ENCODE measurements around the gene TSC1.

The TSC1 gene

DNA sequence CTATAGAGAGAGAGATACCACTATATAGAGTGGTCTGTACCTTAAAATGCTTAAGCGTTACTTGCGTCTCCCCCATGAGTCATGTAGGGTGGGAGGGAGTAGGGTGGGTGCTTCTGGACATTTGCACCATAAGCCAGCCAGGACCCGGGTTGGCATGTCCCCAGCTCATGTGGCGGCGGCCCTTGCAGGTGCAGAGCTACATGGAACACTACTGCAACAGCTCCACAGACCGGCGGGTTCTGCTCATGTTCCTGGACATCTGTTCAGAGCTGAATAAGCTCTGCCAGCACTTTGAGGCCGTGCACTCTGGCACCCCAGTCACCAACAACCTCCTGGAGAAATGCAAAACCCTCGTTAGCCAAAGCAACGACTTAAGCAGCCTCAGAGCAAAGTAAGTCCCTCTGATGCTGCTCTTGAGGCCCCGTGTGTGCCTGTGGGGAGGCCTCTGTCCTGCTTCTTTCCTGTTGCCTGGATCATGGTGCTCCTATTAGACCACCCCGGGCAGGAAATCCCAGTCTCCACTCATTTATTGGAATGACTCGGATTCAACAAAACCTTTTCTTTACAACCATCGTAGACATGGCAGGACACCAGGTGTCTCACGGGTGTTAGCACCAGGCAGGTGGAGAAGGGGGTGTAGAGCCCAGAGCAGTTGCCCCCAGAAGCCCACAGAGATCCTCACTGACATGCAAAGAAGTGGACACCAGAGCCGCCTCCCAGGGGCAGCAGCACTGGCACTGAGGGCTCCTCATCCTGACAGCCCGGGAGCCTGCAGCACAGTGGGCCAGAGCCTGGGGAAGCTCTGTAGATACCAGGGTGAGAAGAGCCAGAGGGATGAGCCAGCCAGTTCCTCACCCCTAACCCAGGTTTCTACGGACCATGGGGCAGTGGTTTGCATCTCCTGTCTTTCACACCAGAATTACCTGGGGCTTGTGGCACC lies 57.0 kb downstream of the TSC1 start:
- no peak for DNase-seq (ENCODE audit: low spot score)

DNA sequence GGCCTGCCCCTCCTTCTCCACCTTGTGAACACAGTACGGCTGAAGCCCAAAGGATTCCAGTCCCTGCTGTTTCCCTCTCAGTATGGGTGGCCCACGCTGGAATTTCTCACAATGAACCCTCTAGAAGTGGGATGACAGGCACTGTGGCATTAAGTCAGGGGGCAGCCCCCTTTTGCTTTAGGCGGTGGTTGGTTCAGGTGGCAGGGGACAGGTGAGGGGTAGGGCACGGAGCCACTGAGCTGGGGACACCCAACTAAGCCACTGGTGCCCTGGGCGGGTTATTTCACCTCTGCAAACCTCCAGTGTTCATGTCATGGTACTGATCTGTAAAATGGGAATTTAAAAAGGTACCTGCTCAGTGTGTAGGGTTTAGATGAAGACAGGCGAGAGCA lies 58.1 kb downstream of the TSC1 start:
- no peak for DNase-seq (ENCODE audit: low spot score)

GRCh38 chr9:132885720-132886333 lies 58.6 kb downstream of the TSC1 start:
- no peak for DNase-seq (ENCODE audit: low spot score)

DNA sequence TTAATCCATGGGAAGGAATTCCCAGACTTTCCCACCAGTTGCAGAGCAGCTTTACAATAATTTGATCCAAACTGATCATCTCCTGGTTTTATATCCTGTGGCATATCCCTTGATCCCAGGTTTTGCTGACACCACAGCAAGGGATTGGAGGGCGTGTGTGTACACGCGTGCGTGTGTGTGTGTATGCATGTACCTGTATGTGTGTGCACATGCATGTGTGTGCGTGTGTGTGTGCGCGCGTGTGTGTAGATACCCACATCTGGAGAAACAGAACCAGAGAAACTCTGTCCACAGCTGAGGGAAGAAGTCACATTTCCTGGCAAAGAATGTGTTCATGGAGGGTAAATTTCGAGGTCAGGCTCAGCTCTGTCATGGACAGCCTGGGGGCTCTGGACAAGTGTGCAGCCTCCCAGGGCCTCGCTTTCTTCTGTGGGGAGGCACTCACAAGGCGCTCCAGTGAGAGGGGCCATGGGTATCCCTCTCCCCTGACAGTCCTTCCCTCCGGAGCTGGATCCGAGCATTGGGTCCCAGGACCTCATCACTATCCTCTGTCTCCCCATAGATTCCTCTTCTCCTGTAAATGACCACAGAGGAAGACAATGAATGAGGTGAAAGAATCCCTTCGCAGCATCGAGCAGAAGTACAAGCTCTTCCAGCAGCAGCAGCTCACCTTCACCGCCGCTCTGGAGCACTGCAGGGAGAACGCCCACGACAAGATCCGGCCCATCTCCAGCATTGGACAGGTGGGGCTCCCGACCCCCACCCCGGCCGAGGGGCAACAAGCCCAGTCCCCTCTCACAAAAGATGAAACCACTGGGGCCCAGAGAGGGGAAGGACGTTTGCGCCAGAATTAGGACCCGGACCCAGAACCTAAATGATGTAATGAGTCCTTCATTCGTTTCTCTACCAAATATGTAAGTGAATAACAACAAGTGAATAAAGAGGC lies 60.8 kb downstream of the TSC1 start:
- no peak for DNase-seq (ENCODE audit: low spot score)

DNA sequence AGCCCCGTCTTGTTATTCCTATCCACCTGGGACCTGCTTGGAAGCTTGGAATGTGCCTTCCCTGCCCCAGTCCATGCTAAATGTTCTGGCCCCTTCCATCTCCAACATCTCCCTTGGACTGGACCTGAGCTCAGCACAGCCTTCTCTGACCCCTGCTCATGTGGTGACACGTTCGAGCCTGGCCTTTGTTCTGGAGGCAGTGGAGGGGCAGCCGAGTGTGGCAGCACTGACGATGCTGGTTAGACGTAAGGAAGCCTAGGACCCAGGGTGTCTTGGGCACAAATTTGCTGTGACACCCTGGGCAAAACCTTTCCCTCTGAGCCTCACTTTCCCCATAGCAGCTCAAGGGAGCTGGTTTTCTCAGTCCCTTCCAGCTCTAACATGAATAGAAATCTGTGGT lies 61.8 kb downstream of the TSC1 start:
- no peak for DNase-seq (ENCODE audit: low spot score)

- no peak for DNase-seq (ENCODE audit: low spot score)
Measured at GRCh38 chr9:132881826-132882225, 62.6 kb downstream of the TSC1 start.

GRCh38 chr9:132880324-132880661 lies 64.1 kb downstream of the TSC1 start:
- no peak for DNase-seq (ENCODE audit: low spot score)

GRCh38 chr9:132879457-132880323 lies 64.7 kb downstream of the TSC1 start:
- no peak for DNase-seq (ENCODE audit: low spot score)

DNA sequence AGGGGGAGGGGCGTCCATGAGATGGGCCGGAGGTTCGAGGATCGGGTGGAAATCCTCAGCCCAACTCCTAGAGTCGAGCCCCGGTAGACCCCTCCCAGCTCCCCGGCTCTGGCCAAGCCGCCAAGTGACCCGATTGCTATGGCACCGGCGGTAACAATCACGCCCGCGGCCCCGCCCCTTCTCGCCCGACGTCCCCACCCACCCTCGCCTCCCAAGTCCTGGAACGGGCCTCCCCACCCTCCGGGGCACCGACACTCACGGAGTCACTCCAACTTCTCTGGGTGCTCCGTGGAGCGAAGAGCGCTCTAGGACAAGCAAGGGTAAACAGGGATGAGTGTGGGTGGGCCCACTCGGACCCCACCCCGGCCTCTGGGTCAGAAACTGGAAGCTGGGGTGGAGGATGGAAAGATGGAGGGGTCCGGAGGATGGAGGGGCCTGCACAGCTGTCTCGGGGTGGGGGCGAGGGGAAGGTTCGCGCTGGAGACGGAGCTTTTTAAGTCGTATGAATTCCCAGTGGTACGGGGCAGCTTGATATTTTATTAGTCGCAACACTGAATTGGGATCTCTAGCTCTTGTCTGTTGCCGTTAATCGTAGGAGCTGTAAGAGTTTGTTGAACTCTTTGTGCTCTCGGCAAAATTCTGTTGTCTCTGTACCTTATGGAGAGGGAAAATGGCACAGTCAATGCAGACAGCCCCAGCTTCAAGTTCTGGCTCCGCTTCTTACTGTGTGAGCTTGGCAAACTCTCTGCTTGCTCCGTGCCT lies 65.5 kb downstream of the TSC1 start, which contains the start of gene SPACA9:
Gene SPACA9 (plus strand): TSS at position 204 of the 762 bp plus-strand sequence. CDS start 5,050 bp downstream, outside the sequence.
- no peak for DNase-seq (ENCODE audit: low spot score)

DNA sequence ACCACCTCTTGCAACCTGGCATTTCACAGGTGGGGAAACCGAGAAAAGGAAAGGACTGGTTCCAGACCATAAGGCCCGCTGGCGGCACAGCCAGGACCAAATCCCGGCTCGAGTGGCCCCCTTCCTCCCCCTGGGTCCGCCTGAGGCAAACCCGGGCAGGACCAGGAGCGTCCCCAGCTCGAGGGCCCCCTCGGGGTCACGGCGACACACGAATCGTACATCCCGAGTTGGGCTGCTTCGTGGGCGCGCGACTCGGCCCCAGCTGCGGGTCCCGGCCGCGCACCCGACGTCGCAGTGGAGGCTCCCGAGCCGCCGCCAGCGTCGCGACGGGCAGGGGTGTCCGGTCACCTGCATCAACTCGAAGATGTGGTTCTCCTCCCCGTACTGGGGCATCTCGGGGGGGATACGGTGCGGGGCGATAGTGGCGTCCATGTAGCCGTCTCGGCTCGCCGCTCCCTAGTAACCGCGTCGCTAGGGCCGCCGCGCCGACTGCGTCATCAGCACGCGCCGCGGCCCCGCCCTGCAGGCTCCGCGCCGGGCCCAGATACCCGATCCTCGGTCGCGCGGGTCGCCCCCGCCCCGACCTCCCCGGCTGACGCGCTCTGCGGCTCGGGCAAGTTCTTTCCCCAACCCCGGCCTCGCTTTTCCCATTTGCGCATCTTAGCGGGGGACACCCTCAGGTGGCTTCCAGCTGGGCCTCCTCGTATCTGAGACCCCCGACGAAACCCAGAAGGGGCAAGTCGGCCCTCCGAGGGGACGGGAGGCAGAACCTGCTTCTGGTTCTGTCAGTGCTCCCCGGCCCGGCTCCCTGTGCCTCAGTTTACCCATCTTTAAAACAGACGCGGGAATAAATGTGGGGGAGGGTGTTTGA lies 66.4 kb downstream of the TSC1 start, which contains the start of gene AK8:
Gene AK8 (minus strand): TSS at position 461 of the 871 bp plus-strand sequence. CDS start 29 bp downstream, at position 432.
- DNase-seq (ENCODE audit: low spot score), result no peak

GRCh38 chr9:132877458-132877823 lies 67.0 kb downstream of the TSC1 start:
- no peak for DNase-seq (ENCODE audit: low spot score)

- DNase-seq (ENCODE audit: low spot score), result no peak
Measured at GRCh38 chr9:132876849-132877248, 67.6 kb downstream of the TSC1 start.

DNA sequence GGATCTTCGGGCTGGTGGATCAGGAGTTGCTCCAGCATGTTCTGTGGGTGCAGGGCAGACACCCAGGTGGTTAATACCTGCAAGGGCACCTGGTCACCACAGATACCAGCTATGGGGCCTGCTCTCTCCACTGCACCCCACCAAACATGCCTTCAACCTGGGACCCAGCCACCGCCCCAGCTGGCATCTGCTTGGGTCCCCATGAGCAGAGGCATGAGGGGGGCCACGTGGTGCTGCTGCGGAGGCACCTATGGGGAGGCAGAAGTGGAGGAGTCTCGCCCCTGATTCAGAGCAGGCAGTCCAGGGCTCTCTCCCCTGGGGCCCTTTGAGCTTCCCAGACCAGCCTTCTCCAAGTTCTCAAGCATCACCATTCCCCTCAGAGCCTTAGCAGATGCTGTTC lies 69.3 kb downstream of the TSC1 start:
- DNase-seq (ENCODE audit: low spot score), result no peak

GRCh38 chr9:132873403-132873802 lies 71.0 kb downstream of the TSC1 start:
- no peak for DNase-seq (ENCODE audit: low spot score)

DNA sequence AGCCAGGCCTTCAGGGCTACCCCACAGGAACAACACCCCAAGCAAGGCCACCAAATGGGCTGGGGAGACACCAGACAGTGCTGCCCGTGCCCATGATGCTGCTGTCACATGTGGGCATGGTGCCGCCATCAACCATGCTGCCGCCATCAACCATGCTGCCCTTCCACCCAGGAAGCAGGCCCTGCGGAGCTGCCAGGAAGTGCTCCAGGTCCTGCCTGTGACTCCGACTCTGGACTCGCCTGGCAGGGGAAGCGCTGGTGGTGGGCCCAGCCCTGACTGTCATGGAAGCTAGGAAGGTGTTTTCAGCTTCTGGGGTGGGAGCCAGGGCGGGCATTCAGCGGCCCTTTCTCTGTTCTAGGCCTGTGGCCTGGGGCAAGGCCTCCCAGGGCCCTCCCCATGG lies 75.2 kb downstream of the TSC1 start:
- no peak for DNase-seq (ENCODE audit: low spot score)

- no peak for DNase-seq (ENCODE audit: low spot score)
Measured at GRCh38 chr9:132866898-132867297, 77.5 kb downstream of the TSC1 start.

DNA sequence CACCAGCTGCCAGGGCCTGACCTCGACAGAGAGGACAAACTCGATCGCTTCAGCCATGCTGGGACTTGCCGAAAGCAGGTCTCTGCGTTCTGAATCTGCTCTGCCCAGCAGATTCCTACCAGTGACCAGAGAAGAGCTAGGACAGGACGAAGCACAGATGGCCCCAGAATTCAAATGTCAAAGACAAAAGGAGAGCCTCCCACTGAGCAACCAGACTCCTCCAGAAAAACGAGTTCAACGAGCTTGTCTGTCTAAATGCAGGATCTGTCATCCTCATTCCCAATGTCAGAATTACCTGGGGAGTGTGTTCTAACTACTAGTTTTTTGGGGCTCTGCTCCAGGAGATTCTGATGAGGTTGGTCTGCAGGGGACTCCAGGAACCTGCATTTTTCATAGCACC lies 79.7 kb downstream of the TSC1 start:
- DNase-seq (ENCODE audit: low spot score), result no peak

- DNase-seq (ENCODE audit: low spot score), result no peak
Measured at GRCh38 chr9:132864277-132864676, 80.1 kb downstream of the TSC1 start.

- no peak for DNase-seq (ENCODE audit: low spot score)
Measured at GRCh38 chr9:132863096-132863495, 81.3 kb downstream of the TSC1 start.

GRCh38 chr9:132862533-132862932 lies 81.9 kb downstream of the TSC1 start:
- DNase-seq (ENCODE audit: low spot score), result no peak
